KMS-11 (cell line): Measurements from ENCODE around the gene ABRAXAS1.
"Not testable (repeated sequence)": the region's sequence is repeated elsewhere in the genome, so short reads cannot be mapped to it uniquely, and the experiment has no call there.

ENCODE experiments used
- H2AFZ ChIP-seq: fragments of 200-600 bp; sonication (generic); 2 replicates; pipeline ENCODE4 v1.6.1; 2016; ENCODE audit warnings: antibody characterized with exemption, mixed run types, low read depth
- H3K27ac ChIP-seq: fragments of 200-600 bp; sonication (generic); 2 replicates; pipeline ENCODE4 v1.6.1; 2016; ENCODE audit warnings: mild to moderate bottlenecking, mixed run types
- H3K27me3 ChIP-seq: fragments of 200-600 bp; sonication (generic); 2 replicates; pipeline ENCODE4 v1.6.1; 2017; ENCODE audit warnings: mild to moderate bottlenecking, low read depth, mixed run types, moderate library complexity; ENCODE audit not compliant: insufficient read depth
- H3K36me3 ChIP-seq: fragments of 200-600 bp; sonication (generic); 2 replicates; pipeline ENCODE4 v1.6.1; 2017; ENCODE audit warnings: mild to moderate bottlenecking, mixed run types; ENCODE audit not compliant: insufficient read depth
- H3K4me1 ChIP-seq: fragments of 200-600 bp; sonication (generic); 2 replicates; pipeline ENCODE4 v1.6.1; 2016; ENCODE audit warnings: mild to moderate bottlenecking, low read depth, mixed run types; ENCODE audit not compliant: poor library complexity, severe bottlenecking
- H3K4me2 ChIP-seq: fragments of 200-600 bp; sonication (generic); 2 replicates; pipeline ENCODE4 v1.7.0; 2016; ENCODE audit warnings: mild to moderate bottlenecking, mixed run types
- H3K4me3 ChIP-seq: fragments of 200-600 bp; sonication (generic); IDR thresholded peaks from 2 replicates; pipeline ENCODE4 v1.6.1; 2017; ENCODE audit warnings: low read depth, low read length, mixed read lengths; ENCODE audit not compliant: insufficient read depth
- H3K79me2 ChIP-seq: fragments of 200-600 bp; sonication (generic); 2 replicates; pipeline ENCODE4 v1.6.1; 2016; ENCODE audit warnings: low read depth, mixed run types; ENCODE audit not compliant: insufficient read depth
- H3K9ac ChIP-seq: fragments of 200-600 bp; sonication (generic); 2 replicates; pipeline ENCODE4 v1.6.1; 2016; ENCODE audit warnings: mild to moderate bottlenecking, mixed run types
- H4K20me1 ChIP-seq: fragments of 200-600 bp; sonication (generic); 2 replicates; pipeline ENCODE4 v1.6.1; 2016; ENCODE audit warnings: mild to moderate bottlenecking, mixed run types; ENCODE audit not compliant: insufficient read depth
- CTCF ChIP-seq: fragments of 200-600 bp; sonication (generic); conservative IDR thresholded peaks from 2 replicates; pipeline ENCODE4 v1.6.1; 2017; ENCODE audit warnings: low read depth, mild to moderate bottlenecking, antibody characterized with exemption, low read length, moderate library complexity, mixed read lengths

The ABRAXAS1 gene

GRCh38 chr4:83510442-83510841, 25.5 kb upstream of the ABRAXAS1 start:
- 0 out of 2 replicates have a peak overlapping the region, but pooled peaks have one; percentile 24 for H2AFZ ChIP-seq
- H3K27me3 ChIP-seq, result no peaks in the 10 kb centered on the region
- H3K9ac ChIP-seq, result no peak overlapping the region
- H3K4me1 ChIP-seq, result no peaks in the 10 kb centered on the region
- no peaks in the 10 kb centered on the region for H3K36me3 ChIP-seq
- no peaks in the 10 kb centered on the region for H3K79me2 ChIP-seq
- no peaks in the 10 kb centered on the region for H4K20me1 ChIP-seq
- TF ChIP-seq CTCF, result no peak
- H3K4me2 ChIP-seq, result no peak overlapping the region
- no peak overlapping the region for H3K4me3 ChIP-seq
- H3K27ac ChIP-seq, result no peak overlapping the region

GRCh38 chr4:83509156-83509585, 24.3 kb upstream of the ABRAXAS1 start:
- peak overlapping the region; percentile 56 for H2AFZ ChIP-seq
- H3K4me3 ChIP-seq, H3K4me1 ChIP-seq, H3K27me3 ChIP-seq, H3K9ac ChIP-seq, H3K79me2 ChIP-seq, H3K36me3 ChIP-seq, H3K4me2 ChIP-seq, H3K27ac ChIP-seq, H4K20me1 ChIP-seq: not testable (repeated sequence)
- TF ChIP-seq CTCF, result peak; percentile 94

GRCh38 chr4:83504996-83505395, 20.1 kb upstream of the ABRAXAS1 start:
- no peaks in the 10 kb centered on the region for H3K4me1 ChIP-seq
- H3K4me3 ChIP-seq, result no peak overlapping the region
- H3K27ac ChIP-seq, result no peak overlapping the region
- H3K36me3 ChIP-seq, result no peaks in the 10 kb centered on the region
- H3K27me3 ChIP-seq, result no peaks in the 10 kb centered on the region
- no peaks in the 10 kb centered on the region for H4K20me1 ChIP-seq
- H3K79me2 ChIP-seq, result no peaks in the 10 kb centered on the region
- H2AFZ ChIP-seq, result no peak overlapping the region
- no peak overlapping the region for H3K4me2 ChIP-seq
- TF ChIP-seq CTCF, result no peak
- H3K9ac ChIP-seq, result no peak overlapping the region

DNA sequence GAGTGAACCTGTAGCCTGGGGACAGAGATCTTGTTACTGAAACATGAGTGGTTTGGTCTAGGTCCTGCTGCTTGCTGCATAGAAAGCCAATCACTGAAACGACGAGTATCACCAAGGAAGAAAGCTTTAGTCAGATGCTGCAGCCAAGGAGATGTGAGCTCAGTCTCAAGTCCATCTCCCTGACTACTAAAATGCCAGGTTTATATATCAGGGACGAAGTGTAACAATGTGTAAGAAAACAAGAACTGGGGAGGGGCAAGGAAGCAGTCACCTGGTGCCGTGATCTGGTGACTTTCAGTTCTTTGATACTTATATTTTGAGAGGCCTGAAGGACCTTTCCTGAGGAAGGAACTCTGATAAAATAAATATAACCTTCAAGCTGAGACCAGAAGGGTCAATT, 19.6 kb upstream of the ABRAXAS1 start:
- Histone ChIP-seq H3K27ac (no peak overlapping the region), H3K4me3 (no peak overlapping the region), H3K4me1 (no peaks in the 10 kb centered on the region), H2AFZ (no peak overlapping the region), H3K4me2 (no peak overlapping the region), H4K20me1 (no peaks in the 10 kb centered on the region), H3K79me2 (no peaks in the 10 kb centered on the region), H3K36me3 (no peaks in the 10 kb centered on the region), H3K9ac (no peak overlapping the region), H3K27me3 (no peaks in the 10 kb centered on the region)
- TF ChIP-seq CTCF, result no peak
